GM12873 (cell line): ENCODE data around the gene KIAA0319L.

ENCODE experiments used
- CTCF ChIP-seq: IDR thresholded peaks from 2 replicates; pipeline ENCODE4 v1.5.1; 2012; ENCODE audit warnings: low read depth, mild to moderate bottlenecking, moderate library complexity, low read length, control low read depth; ENCODE audit not compliant: insufficient read depth; ENCODE audit errors: missing control alignments

KIAA0319L gene

GRCh38 chr1:35589516-35590427, 32.6 kb upstream of the KIAA0319L start:
- TF ChIP-seq CTCF = no peak

GRCh38 chr1:35588197-35588910, 31.2 kb upstream of the KIAA0319L start:
- no peak for TF ChIP-seq CTCF

GRCh38 chr1:35587736-35588135, 30.5 kb upstream of the KIAA0319L start:
- TF ChIP-seq CTCF = no peak

- TF ChIP-seq CTCF = no peak
Measured at GRCh38 chr1:35586808-35587207, 29.6 kb upstream of the KIAA0319L start.

- no peak for TF ChIP-seq CTCF
Measured at GRCh38 chr1:35585281-35585680, 28.1 kb upstream of the KIAA0319L start.

GRCh38 chr1:35580949-35581388, 23.8 kb upstream of the KIAA0319L start:
- no peak for TF ChIP-seq CTCF
